ENCODE measurements around the gene MYL7.

GRCh38 chr7:44148166-44148565, 7.0 kb upstream of the MYL7 start:
- no peak for TF ChIP-seq CTCF (IDR thresholded peaks at IDR 0.05)
- no peak for TF ChIP-seq SIN3A (IDR thresholded peaks at IDR 0.05; ENCODE audit: borderline replicate concordance, insufficient read depth, low read depth, low read length)
- TF ChIP-seq POLR2AphosphoS5 (IDR thresholded peaks at IDR 0.05; ENCODE audit: low read depth, low read length), result no peak
- TF ChIP-seq REST (IDR thresholded peaks at IDR 0.05; ENCODE audit: insufficient read depth in 1 of 2, low read depth in 2 of 2, low read length in 1 of 2), result no peak
- TF ChIP-seq TCF7L2 (IDR thresholded peaks at IDR 0.05; ENCODE audit: low read depth, low read length), result no peak

Data from Panc1 (cell line).